DMS 273 (cell line): ENCODE data around the gene ATP5F1E.
"Not testable (repeated sequence)": the region's sequence is repeated elsewhere in the genome, so short reads cannot be mapped to it uniquely, and the experiment has no call there.

Experiments used
- DNase-seq: peaks from one replicate; lab custom pipeline; 2025; ENCODE audit not compliant: unreplicated experiment; lab: John Stamatoyannopoulos, UW

The ATP5F1E gene

GRCh38 chr20:59022754-59023153, 9.4 kb downstream of the ATP5F1E start:
- no peak for DNase-seq

GRCh38 chr20:59020938-59021551, 11.1 kb downstream of the ATP5F1E start:
- no peak for DNase-seq

- no peak for DNase-seq
Measured at GRCh38 chr20:59019217-59019616, 12.9 kb downstream of the ATP5F1E start, which contains the start of gene TUBB1. Gene TUBB1, plus strand, starts transcription at chr20:59019429. Its CDS starts 94 bp downstream, at chr20:59019523.

GRCh38 chr20:59018817-59019216, 13.3 kb downstream of the ATP5F1E start:
- DNase-seq, result no peak

- DNase-seq, result no peak
Measured at GRCh38 chr20:59017493-59018231, 14.5 kb downstream of the ATP5F1E start.

- DNase-seq, result no peak
Measured at GRCh38 chr20:59016795-59017492, 15.2 kb downstream of the ATP5F1E start.

GRCh38 chr20:59015812-59016711, 16.1 kb downstream of the ATP5F1E start:
- DNase-seq, result no peak

- DNase-seq, result no peak
Measured at GRCh38 chr20:59015411-59015810, 16.7 kb downstream of the ATP5F1E start.

- DNase-seq, result no peak
Measured at GRCh38 chr20:59014680-59015389, 17.3 kb downstream of the ATP5F1E start.

GRCh38 chr20:59013959-59014608, 18.1 kb downstream of the ATP5F1E start:
- no peak for DNase-seq

- no peak for DNase-seq
Measured at GRCh38 chr20:59013031-59013951, 18.8 kb downstream of the ATP5F1E start.

GRCh38 chr20:59011874-59012157, 20.3 kb downstream of the ATP5F1E start:
- not testable (repeated sequence) for DNase-seq

GRCh38 chr20:59010995-59011873, 20.9 kb downstream of the ATP5F1E start:
- no peak for DNase-seq

- DNase-seq, result peak; percentile 24
Measured at GRCh38 chr20:59010321-59010994, 21.7 kb downstream of the ATP5F1E start.

- no peak for DNase-seq
Measured at GRCh38 chr20:59008715-59009336, 23.3 kb downstream of the ATP5F1E start.

- peak; percentile 12 for DNase-seq
Measured at GRCh38 chr20:59007665-59008511, 24.2 kb downstream of the ATP5F1E start.
